22Rv1 (cell line): ENCODE measurements around the gene FBN1.

ENCODE experiments used
- H3K27ac ChIP-seq: fragments of 450-650 bp; 2 replicates; pipeline ENCODE4 v1.5.1; 2017
- ZFX ChIP-seq: fragments of 450-650 bp; IDR thresholded peaks from 2 replicates; pipeline ENCODE4 v1.6.1; 2017; ENCODE audit warnings: antibody characterized with exemption, borderline replicate concordance
- TF ChIP-seq, protein P1 (sequence below): fragments of 450-650 bp; IDR thresholded peaks from 2 replicates; pipeline ENCODE4 v1.5.1; 2017; ENCODE audit warnings: mild to moderate bottlenecking

The FBN1 gene

GRCh38 chr15:48680841-48681240, 35.3 kb upstream of the FBN1 start:
- no peak overlapping the region for H3K27ac ChIP-seq
- no peak for TF ChIP-seq ZFX
- TF ChIP-seq, protein P1, sequence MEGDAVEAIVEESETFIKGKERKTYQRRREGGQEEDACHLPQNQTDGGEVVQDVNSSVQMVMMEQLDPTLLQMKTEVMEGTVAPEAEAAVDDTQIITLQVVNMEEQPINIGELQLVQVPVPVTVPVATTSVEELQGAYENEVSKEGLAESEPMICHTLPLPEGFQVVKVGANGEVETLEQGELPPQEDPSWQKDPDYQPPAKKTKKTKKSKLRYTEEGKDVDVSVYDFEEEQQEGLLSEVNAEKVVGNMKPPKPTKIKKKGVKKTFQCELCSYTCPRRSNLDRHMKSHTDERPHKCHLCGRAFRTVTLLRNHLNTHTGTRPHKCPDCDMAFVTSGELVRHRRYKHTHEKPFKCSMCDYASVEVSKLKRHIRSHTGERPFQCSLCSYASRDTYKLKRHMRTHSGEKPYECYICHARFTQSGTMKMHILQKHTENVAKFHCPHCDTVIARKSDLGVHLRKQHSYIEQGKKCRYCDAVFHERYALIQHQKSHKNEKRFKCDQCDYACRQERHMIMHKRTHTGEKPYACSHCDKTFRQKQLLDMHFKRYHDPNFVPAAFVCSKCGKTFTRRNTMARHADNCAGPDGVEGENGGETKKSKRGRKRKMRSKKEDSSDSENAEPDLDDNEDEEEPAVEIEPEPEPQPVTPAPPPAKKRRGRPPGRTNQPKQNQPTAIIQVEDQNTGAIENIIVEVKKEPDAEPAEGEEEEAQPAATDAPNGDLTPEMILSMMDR = no peak

DNA sequence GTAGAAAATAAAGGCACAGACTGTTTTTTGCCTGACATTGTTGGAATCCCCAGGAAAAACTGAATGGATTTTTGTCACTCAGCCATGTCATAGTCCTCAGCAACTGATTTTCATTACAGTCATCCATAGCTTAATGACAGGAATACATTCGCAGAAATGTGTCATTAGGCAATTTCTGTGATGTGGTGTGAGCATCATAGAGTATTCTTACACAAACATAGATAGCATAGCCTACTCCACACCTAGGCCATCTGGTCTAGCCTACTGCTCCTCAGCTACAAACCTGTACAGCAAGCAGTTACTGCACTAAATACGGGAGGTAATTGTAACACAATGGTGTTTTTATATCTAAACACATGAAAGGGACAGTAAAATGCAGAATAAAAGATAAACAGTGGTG, 34.4 kb upstream of the FBN1 start:
- TF ChIP-seq ZFX = no peak
- TF ChIP-seq, protein P1 = no peak
- no peak overlapping the region for H3K27ac ChIP-seq

- no peak for TF ChIP-seq ZFX
- TF ChIP-seq, protein P1 = no peak
- H3K27ac ChIP-seq = no peak overlapping the region
Observed at GRCh38 chr15:48678851-48679250, 33.3 kb upstream of the FBN1 start.

GRCh38 chr15:48677821-48678220, 32.3 kb upstream of the FBN1 start:
- no peak for TF ChIP-seq ZFX
- TF ChIP-seq, protein P1 = no peak

DNA sequence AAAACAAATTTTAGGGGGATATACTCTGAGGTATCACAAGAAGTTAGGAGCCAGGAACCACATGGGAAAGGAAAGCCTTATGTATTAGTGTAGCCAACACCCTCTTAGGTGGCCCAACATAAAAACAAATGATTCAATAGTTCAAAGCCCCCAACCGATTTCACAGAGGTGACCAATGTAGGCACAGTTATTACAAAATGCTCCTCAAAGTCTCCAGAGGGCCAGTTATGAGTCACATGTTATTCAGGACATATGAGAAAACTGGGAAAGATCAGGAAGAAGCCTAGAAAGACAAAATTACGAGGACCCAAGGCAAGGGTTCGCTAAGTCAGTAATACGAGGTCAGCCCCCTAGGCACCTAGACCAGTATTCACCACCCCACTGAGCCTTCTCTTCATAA, 29.9 kb upstream of the FBN1 start:
- no peak for TF ChIP-seq ZFX
- TF ChIP-seq, protein P1 = no peak
- H3K27ac ChIP-seq = no peak overlapping the region

More at GRCh38 chr15:48677821-48678220, 32.3 kb upstream of the FBN1 start:
- no peak overlapping the region for H3K27ac ChIP-seq

- TF ChIP-seq ZFX = no peak
- TF ChIP-seq, protein P1 = no peak
- H3K27ac ChIP-seq = no peak overlapping the region
Observed at GRCh38 chr15:48674876-48675275, 29.4 kb upstream of the FBN1 start.

- TF ChIP-seq, protein P1 = no peak
- TF ChIP-seq ZFX = no peak
- H3K27ac ChIP-seq = no peak overlapping the region
Observed at GRCh38 chr15:48672206-48672605, 26.7 kb upstream of the FBN1 start.
